H9 (cell line): ENCODE results near the gene DCTN2. TPM values are rescaled to one million over a fixed set of nuclear protein-coding genes. Genes with fewer than 3 reads are reported as not detected.

Experiments
- DNase-seq: peaks from one replicate; pipeline ENCODE4 v3.0.0-alpha.2; 2017
- H2AFZ ChIP-seq: one replicate; pipeline ENCODE4 v1.6.1; 2013; ENCODE audit warnings: mild to moderate bottlenecking, low read length, control low read depth, moderate library complexity
- H2AK5ac ChIP-seq: 2 replicates; pipeline ENCODE4 v1.6.1; 2013; ENCODE audit warnings: low read length, control low read depth, mixed read lengths; ENCODE audit not compliant: insufficient read length
- H2BK120ac ChIP-seq: one replicate; pipeline ENCODE4 v1.6.1; 2013; ENCODE audit warnings: low read depth, mild to moderate bottlenecking, low read length, control low read depth, inconsistent platforms; ENCODE audit not compliant: poor library complexity, severe bottlenecking
- H2BK12ac ChIP-seq: 2 replicates; pipeline ENCODE4 v1.6.1; 2013; ENCODE audit warnings: low read length, control low read depth, mixed read lengths, low read depth; ENCODE audit not compliant: insufficient read length
- H2BK15ac ChIP-seq: 2 replicates; pipeline ENCODE4 v1.6.1; 2013; ENCODE audit warnings: low read depth, low read length, control low read depth
- H2BK20ac ChIP-seq: one replicate; pipeline ENCODE4 v1.6.1; 2013; ENCODE audit warnings: low read depth, mild to moderate bottlenecking, low read length, control low read depth, inconsistent platforms; ENCODE audit not compliant: poor library complexity, severe bottlenecking
- H2BK5ac ChIP-seq: 2 replicates; pipeline ENCODE4 v1.6.1; 2013; ENCODE audit warnings: low read length, control low read depth, mixed read lengths; ENCODE audit not compliant: insufficient read length
- H3K14ac ChIP-seq: 2 replicates; pipeline ENCODE4 v1.6.1; 2013; ENCODE audit warnings: low read length, control low read depth; ENCODE audit not compliant: insufficient read depth
- H3K18ac ChIP-seq: 2 replicates; pipeline ENCODE4 v1.6.1; 2013; ENCODE audit warnings: low read depth, mild to moderate bottlenecking, mixed read lengths, low read length, control low read depth; ENCODE audit not compliant: insufficient read length
- H3K23ac ChIP-seq: 2 replicates; pipeline ENCODE4 v1.6.1; 2013; ENCODE audit warnings: low read length, control low read depth, mixed read lengths, low read depth; ENCODE audit not compliant: insufficient read length
- H3K23me2 ChIP-seq: 2 replicates; pipeline ENCODE4 v1.6.1; 2013; ENCODE audit warnings: low read depth, mild to moderate bottlenecking, mixed read lengths, low read length, control low read depth; ENCODE audit not compliant: insufficient read length, poor library complexity, severe bottlenecking
- H3K27ac ChIP-seq: 2 replicates; pipeline ENCODE4 v1.5.1; 2013; ENCODE audit warnings: low read length, control low read depth, mixed read lengths, low read depth; ENCODE audit not compliant: insufficient read length
- H3K27me3 ChIP-seq: 2 replicates; pipeline ENCODE4 v1.6.1; 2013; ENCODE audit warnings: low read length, control low read depth, inconsistent platforms; ENCODE audit not compliant: insufficient read depth
- H3K4ac ChIP-seq: 2 replicates; pipeline ENCODE4 v1.6.1; 2013; ENCODE audit warnings: low read depth, mild to moderate bottlenecking, control low read depth, inconsistent platforms, low read length, moderate library complexity
- H3K4me1 ChIP-seq: 2 replicates; pipeline ENCODE4 v1.6.1; 2013; ENCODE audit warnings: low read length, control low read depth, inconsistent platforms; ENCODE audit not compliant: insufficient read depth
- H3K4me2 ChIP-seq: 2 replicates; pipeline ENCODE4 v1.6.1; 2013; ENCODE audit warnings: low read length, control low read depth, mixed read lengths; ENCODE audit not compliant: insufficient read length, insufficient read depth
- H3K56ac ChIP-seq: 2 replicates; pipeline ENCODE4 v1.6.1; 2013; ENCODE audit warnings: low read depth, mild to moderate bottlenecking, mixed read lengths, low read length, control low read depth; ENCODE audit not compliant: insufficient read length
- H3K79me1 ChIP-seq: 2 replicates; pipeline ENCODE4 v1.6.1; 2013; ENCODE audit warnings: low read depth, mild to moderate bottlenecking, moderate library complexity, low read length, control low read depth, inconsistent platforms; ENCODE audit not compliant: insufficient read depth, poor library complexity, severe bottlenecking
- H3K79me2 ChIP-seq: 2 replicates; pipeline ENCODE4 v1.6.1; 2013; ENCODE audit warnings: low read length, control low read depth, inconsistent platforms; ENCODE audit not compliant: insufficient read depth
- H3K9ac ChIP-seq: 2 replicates; pipeline ENCODE4 v1.6.1; 2013; ENCODE audit warnings: low read length, control low read depth, mixed read lengths; ENCODE audit not compliant: insufficient read length; ENCODE audit errors: extremely low read depth
- H3K9me3 ChIP-seq: one replicate; pipeline ENCODE4 v1.6.1; 2013; ENCODE audit warnings: low read depth, low read length, inconsistent platforms; ENCODE audit not compliant: control insufficient read depth
- H3T11ph ChIP-seq: one replicate; pipeline ENCODE4 v1.6.1; 2013; ENCODE audit warnings: mild to moderate bottlenecking, low read length, control low read depth, inconsistent platforms
- H4K20me1 ChIP-seq: one replicate; pipeline ENCODE4 v1.6.1; 2013; ENCODE audit not compliant: control insufficient read depth, insufficient read length, insufficient read depth
- H4K5ac ChIP-seq: 2 replicates; pipeline ENCODE4 v1.6.1; 2013; ENCODE audit warnings: low read depth, mild to moderate bottlenecking, mixed read lengths, low read length, control low read depth; ENCODE audit not compliant: insufficient read length
- H4K8ac ChIP-seq: replicated peaks from 2 replicates; pipeline ENCODE4 v1.6.1; 2013; ENCODE audit warnings: low read length, control low read depth, mixed read lengths, low read depth; ENCODE audit not compliant: insufficient read length
- H4K91ac ChIP-seq: 2 replicates; pipeline ENCODE4 v1.6.1; 2013; ENCODE audit warnings: low read depth, mild to moderate bottlenecking, moderate library complexity, mixed read lengths, low read length, control low read depth; ENCODE audit not compliant: insufficient read length
- H3K27ac Mint-ChIP-seq, 3 experiments: 2 replicates in 2 of 3; 3 replicates in 1 of 3; pipeline ENCODE4 v1.8.0; 2020 to 2021; ENCODE audit warnings: mixed read lengths in 3 of 3, mild to moderate bottlenecking in 1 of 3, moderate library complexity in 1 of 3
- H3K27me3 Mint-ChIP-seq: 2 replicates; pipeline ENCODE4 v1.8.0; 2021; ENCODE audit warnings: low read depth, mild to moderate bottlenecking, moderate library complexity, mixed read lengths
- H3K36me3 Mint-ChIP-seq, 3 experiments: 2 replicates in 2 of 3; 3 replicates in 1 of 3; pipeline ENCODE4 v1.8.0; 2020 to 2021; ENCODE audit warnings: low read depth in 3 of 3, mixed read lengths in 3 of 3; ENCODE audit not compliant: insufficient read depth in 1 of 3
- H3K4me1 Mint-ChIP-seq, 2 experiments: 2 replicates each; pipeline ENCODE4 v1.8.0; 2020; ENCODE audit warnings: mixed read lengths in 2 of 2
- H3K4me3 Mint-ChIP-seq, 2 experiments: 2 replicates in 1 of 2; 3 replicates in 1 of 2; pipeline ENCODE4 v1.8.0; 2020 to 2021; ENCODE audit warnings: mild to moderate bottlenecking in 2 of 2, mixed read lengths in 2 of 2, moderate library complexity in 1 of 2
- H3K9me3 Mint-ChIP-seq, 2 experiments: 2 replicates in 1 of 2; 3 replicates in 1 of 2; pipeline ENCODE4 v1.8.0; 2020; ENCODE audit warnings: mild to moderate bottlenecking in 2 of 2, mixed read lengths in 2 of 2, moderate library complexity in 1 of 2
- WGBS: extraction: QIAGEN DNeasy Blood & Tissue Kit; methylation state at CpG from one replicate; pipeline ENCODE4 v1.1.7; 2013; ENCODE audit warnings: missing lambda C conversion rate, low lambda C conversion rate, mixed read lengths; ENCODE audit not compliant: insufficient read length; ENCODE audit errors: extremely low coverage; 5-methylcytosine and 5-hydroxymethylcytosine counted together
- total RNA-seq: library from RNA; stranded (reverse); gene quantifications from 2 replicates; pipeline ENCODE4 v1.2.1, GENCODE V29; 2021
- TF ChIP-seq, protein P1 (sequence below): fragments of 200-600 bp; sonication (generic); conservative IDR thresholded peaks from 3 replicates; pipeline ENCODE4 v1.8.0; 2021; ENCODE audit warnings: antibody characterized with exemption, mild to moderate bottlenecking

The DCTN2 gene
- total RNA-seq, 1 experiment from 2014 or later: 97.7 TPM

DNA sequence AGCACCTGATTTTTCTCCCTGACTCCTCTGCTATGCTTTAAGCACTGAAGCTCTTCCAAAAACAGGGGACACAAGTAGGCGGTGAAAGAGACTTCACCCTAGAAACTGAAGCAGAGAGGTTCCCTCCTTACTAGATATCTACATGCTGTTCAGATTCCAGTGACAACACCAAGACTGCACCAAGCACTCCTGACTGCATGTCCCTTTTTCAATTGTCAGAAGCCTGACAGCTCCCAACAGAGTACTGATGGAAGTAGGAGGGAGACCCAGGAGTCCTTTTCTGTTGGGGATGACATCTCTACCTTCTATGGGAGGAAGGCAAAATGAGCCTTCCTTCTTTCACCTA lies 10.4 kb downstream of the DCTN2 start:
- H3K4me2 ChIP-seq: no peak overlapping the region
- no peak overlapping the region for H2BK15ac ChIP-seq
- no peaks in the 10 kb centered on the region for H3K27me3 ChIP-seq
- no peak overlapping the region for H2AFZ ChIP-seq
- no peaks in the 10 kb centered on the region for H3K9me3 ChIP-seq
- no peak overlapping the region; a peak in 1 of 7 replicates for H3K27ac Mint-ChIP-seq
- no peak overlapping the region for H2AK5ac ChIP-seq
- no peak overlapping the region for H2BK5ac ChIP-seq
- H3K9ac ChIP-seq: no peak overlapping the region
- no peak for DNase-seq
- no peak overlapping the region for H2BK20ac ChIP-seq
- no peaks in the 10 kb centered on the region for H3K23me2 ChIP-seq
- H3K14ac ChIP-seq: no peak overlapping the region
- no peaks in the 10 kb centered on the region for H3K79me1 ChIP-seq
- H2BK12ac ChIP-seq: no peak overlapping the region
- H4K5ac ChIP-seq: no peak overlapping the region
- no peak overlapping the region for H3K4ac ChIP-seq
- no peak overlapping the region for H3K18ac ChIP-seq
- no peaks in the 10 kb centered on the region for H3K27me3 Mint-ChIP-seq
- TF ChIP-seq, protein P1, sequence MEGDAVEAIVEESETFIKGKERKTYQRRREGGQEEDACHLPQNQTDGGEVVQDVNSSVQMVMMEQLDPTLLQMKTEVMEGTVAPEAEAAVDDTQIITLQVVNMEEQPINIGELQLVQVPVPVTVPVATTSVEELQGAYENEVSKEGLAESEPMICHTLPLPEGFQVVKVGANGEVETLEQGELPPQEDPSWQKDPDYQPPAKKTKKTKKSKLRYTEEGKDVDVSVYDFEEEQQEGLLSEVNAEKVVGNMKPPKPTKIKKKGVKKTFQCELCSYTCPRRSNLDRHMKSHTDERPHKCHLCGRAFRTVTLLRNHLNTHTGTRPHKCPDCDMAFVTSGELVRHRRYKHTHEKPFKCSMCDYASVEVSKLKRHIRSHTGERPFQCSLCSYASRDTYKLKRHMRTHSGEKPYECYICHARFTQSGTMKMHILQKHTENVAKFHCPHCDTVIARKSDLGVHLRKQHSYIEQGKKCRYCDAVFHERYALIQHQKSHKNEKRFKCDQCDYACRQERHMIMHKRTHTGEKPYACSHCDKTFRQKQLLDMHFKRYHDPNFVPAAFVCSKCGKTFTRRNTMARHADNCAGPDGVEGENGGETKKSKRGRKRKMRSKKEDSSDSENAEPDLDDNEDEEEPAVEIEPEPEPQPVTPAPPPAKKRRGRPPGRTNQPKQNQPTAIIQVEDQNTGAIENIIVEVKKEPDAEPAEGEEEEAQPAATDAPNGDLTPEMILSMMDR: no peak
- H3K56ac ChIP-seq: no peak overlapping the region
- H3K79me2 ChIP-seq: no peaks in the 10 kb centered on the region
- peaks cover 13 to 75% (median 74%) of the 10 kb centered on the region in 3 experiments for H3K36me3 Mint-ChIP-seq
- WGBS: no CpG with 5 or more reads among the region's 1 CpG
- H3K4me1 Mint-ChIP-seq: peaks cover 13 to 17% of the 10 kb centered on the region in 2 experiments
- no peak overlapping the region for H3K4me3 Mint-ChIP-seq
- no peak overlapping the region for H2BK120ac ChIP-seq
- H4K20me1 ChIP-seq: no peaks in the 10 kb centered on the region
- no peak overlapping the region for H3T11ph ChIP-seq
- no peak overlapping the region for H3K23ac ChIP-seq
- H3K27ac ChIP-seq: no peak overlapping the region
- no peak overlapping the region for H4K8ac ChIP-seq
- H3K4me1 ChIP-seq: no peaks in the 10 kb centered on the region; the same call in none of the 2 replicates
- H3K9me3 Mint-ChIP-seq: no peaks in the 10 kb centered on the region
- no peak overlapping the region for H4K91ac ChIP-seq
